ENCODE data around the gene IL17D. TPM values are rescaled to one million over a fixed set of nuclear protein-coding genes. Genes with fewer than 3 reads are reported as not detected.
"Not testable (repeated sequence)": the region's sequence is repeated elsewhere in the genome, so short reads cannot be mapped to it uniquely, and the experiment has no call there.

The IL17D gene
- total RNA-seq, 4 donors from 2014 or later: 2.4 to 3.9 TPM; not detected in 2

GRCh38 chr13:20738616-20739015 is 35.1 kb downstream of the IL17D start:
- no peaks in the 10 kb centered on the region for H3K36me3 ChIP-seq
- no peaks in the 10 kb centered on the region for H3K9me3 ChIP-seq
- TF ChIP-seq POLR2A (IDR thresholded peaks at IDR 0.05): no peak
- no peak for TF ChIP-seq CTCF (IDR thresholded peaks at IDR 0.05)
- H3K27me3 ChIP-seq: no peaks in the 10 kb centered on the region
- H3K4me3 ChIP-seq: no peak overlapping the region
- no peak for DNase-seq
- H3K4me1 ChIP-seq: no peaks in the 10 kb centered on the region
- H3K27ac ChIP-seq: no peak overlapping the region

GRCh38 chr13:20740021-20740420 is 36.5 kb downstream of the IL17D start:
- no peaks in the 10 kb centered on the region for H3K36me3 ChIP-seq
- no peak overlapping the region for H3K4me3 ChIP-seq
- no peaks in the 10 kb centered on the region for H3K9me3 ChIP-seq
- H3K4me1 ChIP-seq: no peaks in the 10 kb centered on the region
- TF ChIP-seq POLR2A (IDR thresholded peaks at IDR 0.05) (no peak), CTCF (IDR thresholded peaks at IDR 0.05) (no peak)
- H3K27me3 ChIP-seq: no peaks in the 10 kb centered on the region
- H3K27ac ChIP-seq: no peak overlapping the region
- DNase-seq: no peak

GRCh38 chr13:20743830-20744404 is 40.4 kb downstream of the IL17D start:
- H3K4me3 ChIP-seq, DNase-seq, H3K4me1 ChIP-seq, H3K36me3 ChIP-seq, H3K9me3 ChIP-seq, H3K27me3 ChIP-seq, H3K27ac ChIP-seq: not testable (repeated sequence)

- Histone ChIP-seq H3K27me3 (no peaks in the 10 kb centered on the region), H3K4me3 (no peak overlapping the region), H3K36me3 (no peaks in the 10 kb centered on the region), H3K27ac (no peak overlapping the region), H3K9me3 (peaks cover 0 to 13% (median 0%) of the 10 kb centered on the region in 4 donors), H3K4me1 (no peaks in the 10 kb centered on the region)
- DNase-seq: no peak
- TF ChIP-seq POLR2A (IDR thresholded peaks at IDR 0.05) (no peak), CTCF (IDR thresholded peaks at IDR 0.05) (no peak)
Observed at GRCh38 chr13:20749377-20749776, 45.9 kb downstream of the IL17D start.

GRCh38 chr13:20754009-20754408 is 50.5 kb downstream of the IL17D start:
- no peaks in the 10 kb centered on the region for H3K27me3 ChIP-seq
- H3K4me3 ChIP-seq: no peak overlapping the region
- H3K9me3 ChIP-seq: peaks cover 0 to 11% (median 0%) of the 10 kb centered on the region in 4 donors
- H3K27ac ChIP-seq: no peak overlapping the region
- H3K36me3 ChIP-seq: no peaks in the 10 kb centered on the region
- no peak for DNase-seq
- no peaks in the 10 kb centered on the region for H3K4me1 ChIP-seq
- TF ChIP-seq CTCF (IDR thresholded peaks at IDR 0.05): no peak

GRCh38 chr13:20760872-20761271 is 57.4 kb downstream of the IL17D start:
- TF ChIP-seq CTCF (IDR thresholded peaks at IDR 0.05): no peak
- no peak for TF ChIP-seq POLR2A (IDR thresholded peaks at IDR 0.05)
- no peak overlapping the region for H3K27ac ChIP-seq
- no peak overlapping the region for H3K4me3 ChIP-seq
- no peaks in the 10 kb centered on the region for H3K36me3 ChIP-seq
- DNase-seq: no peak
- no peaks in the 10 kb centered on the region for H3K9me3 ChIP-seq
- H3K4me1 ChIP-seq: no peaks in the 10 kb centered on the region
- H3K27me3 ChIP-seq: no peaks in the 10 kb centered on the region
